Amniotic stem cell (primary cell): ENCODE data around the gene SLC51B.
"Not testable (repeated sequence)": the region's sequence is repeated elsewhere in the genome, so short reads cannot be mapped to it uniquely, and the experiment has no call there.

Source experiments
- DNase-seq: peaks from one replicate; lab custom pipeline; 2025; lab: John Stamatoyannopoulos, UW

The SLC51B gene

GRCh38 chr15:65044724-65045481 lies at the start of gene SLC51B:
Gene SLC51B (plus strand): TSS chr15:65045387. CDS start chr15:65050005, 4,618 bp downstream.
- DNase-seq: no peak

GRCh38 chr15:64997066-64997465 lies 48.1 kb upstream of the SLC51B start:
- DNase-seq: no peak

GRCh38 chr15:64997745-64998375 lies 47.3 kb upstream of the SLC51B start:
- DNase-seq: no peak

- DNase-seq: no peak
Measured at GRCh38 chr15:65004993-65005392, 40.2 kb upstream of the SLC51B start.

GRCh38 chr15:65006876-65007275 lies 38.3 kb upstream of the SLC51B start:
- DNase-seq: no peak

- DNase-seq: no peak
Measured at GRCh38 chr15:65008983-65009382, 36.2 kb upstream of the SLC51B start.

GRCh38 chr15:65011198-65011597 lies 34.0 kb upstream of the SLC51B start:
- DNase-seq: not testable (repeated sequence)

- no peak for DNase-seq
Measured at GRCh38 chr15:65020419-65020818, 24.8 kb upstream of the SLC51B start.

GRCh38 chr15:65021488-65021887 lies 23.7 kb upstream of the SLC51B start:
- DNase-seq: no peak

- no peak for DNase-seq
Measured at GRCh38 chr15:65026756-65027155, 18.4 kb upstream of the SLC51B start.

GRCh38 chr15:65027593-65027992 lies 17.6 kb upstream of the SLC51B start:
- no peak for DNase-seq

GRCh38 chr15:65028338-65028737 lies 16.8 kb upstream of the SLC51B start:
- DNase-seq: no peak

- peak; percentile 72 for DNase-seq
Measured at GRCh38 chr15:65028921-65029735, 16.1 kb upstream of the SLC51B start, which contains the start of gene MTFMT. Gene MTFMT (minus strand): TSS chr15:65029639. CDS start chr15:65029613, 26 bp downstream.

GRCh38 chr15:65029736-65030208 lies 15.4 kb upstream of the SLC51B start:
- no peak for DNase-seq

GRCh38 chr15:65032801-65033537 lies 12.2 kb upstream of the SLC51B start:
- no peak for DNase-seq

GRCh38 chr15:65033659-65034269 lies 11.4 kb upstream of the SLC51B start:
- peak; percentile 38 for DNase-seq

GRCh38 chr15:65034719-65035118 lies 10.5 kb upstream of the SLC51B start:
- no peak for DNase-seq

GRCh38 chr15:65037309-65037708 lies 7.9 kb upstream of the SLC51B start:
- no peak for DNase-seq

GRCh38 chr15:65038428-65038827 lies 6.8 kb upstream of the SLC51B start:
- DNase-seq: no peak

GRCh38 chr15:65038836-65039235 lies 6.4 kb upstream of the SLC51B start:
- no peak for DNase-seq

- no peak for DNase-seq
Measured at GRCh38 chr15:65040461-65040860, 4.7 kb upstream of the SLC51B start.
